Breast epithelium (tissue), 4 donors: Measurements from ENCODE around the gene CADPS. TPM values are rescaled to one million over a fixed set of nuclear protein-coding genes. Genes with fewer than 3 reads are reported as not detected.

Experiments used
- DNase-seq, 2 donors: peaks; one replicate each; pipeline ENCODE4 v3.0.0-alpha.2; 2019; ENCODE audit warnings: low spot score in 2 of 2
- H3K27ac ChIP-seq, 2 donors: fragments of 200-600 bp; sonication (generic) in 1 of 2; one replicate each; pipeline ENCODE4 v1.5.1; 2016 to 2019; ENCODE audit warnings: mild to moderate bottlenecking in 1 of 2
- H3K27me3 ChIP-seq, 2 donors: fragments of 200-600 bp; sonication (generic) in 1 of 2; one replicate each; pipeline versions ENCODE4 v1.5.1 to v1.6.0; 2017 to 2019; ENCODE audit warnings: control low read depth in 1 of 2, mild to moderate bottlenecking in 1 of 2
- H3K36me3 ChIP-seq: fragments of 200-600 bp; one replicate; pipeline ENCODE4 v1.5.1; 2019
- H3K4me1 ChIP-seq, 2 donors: fragments of 200-600 bp; sonication (generic); one replicate each; pipeline ENCODE4 v1.5.1; 2016 to 2019; ENCODE audit warnings: control low read depth in 1 of 2
- H3K4me3 ChIP-seq, 3 donors: fragments of 200-600 bp; sonication (generic); 1 replicate in 2 of 3; 2 replicates in 1 of 3; pipeline ENCODE4 v1.5.1; 2016 to 2019; ENCODE audit warnings: mild to moderate bottlenecking in 3 of 3, moderate library complexity in 2 of 3
- H3K9me3 ChIP-seq, 2 donors: fragments of 200-600 bp; sonication (generic) in 1 of 2; one replicate each; pipeline ENCODE4 v1.5.1; 2016 to 2019; ENCODE audit warnings: control low read depth in 1 of 2
- POLR2A ChIP-seq: fragments of 450-650 bp; IDR thresholded peaks from one replicate; pipeline ENCODE4 v1.6.1; 2016; ENCODE audit warnings: antibody characterized with exemption, mild to moderate bottlenecking, moderate library complexity
- POLR2AphosphoS5 ChIP-seq, 3 donors: sonication (generic); formaldehyde crosslinking; IDR thresholded peaks; one replicate each; pipeline ENCODE4 v1.6.1; 2017; ENCODE audit warnings: antibody characterized with exemption in 3 of 3
- intact Hi-C: fragments of 100-400 bp; cut with DNase I; formaldehyde crosslinking; loops from one replicate; pipeline ENCODE4 v1.15.1; 2023; ENCODE audit warnings: low total_unique reads
- total RNA-seq, 3 donors: library from RNA; depleted of rRNA; stranded (reverse); fragments of >200 nt; gene quantifications; one replicate each; pipeline ENCODE4 v1.1.0, GENCODE V29; 2016
- TF ChIP-seq, protein P1 (sequence below), 3 donors: fragments of 450-650 bp; IDR thresholded peaks; one replicate each; pipeline ENCODE4 v1.5.1; 2016 to 2017; ENCODE audit warnings: antibody characterized with exemption in 3 of 3, mild to moderate bottlenecking in 3 of 3, moderate library complexity in 3 of 3

CADPS gene
- total RNA-seq, 3 donors from 2014 or later = under 0.01 to 45.8 (median 0.15) TPM

- DNase-seq = no peak
- no peak for TF ChIP-seq POLR2A
- H3K27ac ChIP-seq = no peak overlapping the region
- no peaks in the 10 kb centered on the region for H3K36me3 ChIP-seq
- no peaks in the 10 kb centered on the region for H3K4me1 ChIP-seq
- no peaks in the 10 kb centered on the region for H3K27me3 ChIP-seq
- H3K9me3 ChIP-seq = no peaks in the 10 kb centered on the region
- no peak overlapping the region for H3K4me3 ChIP-seq
- intact Hi-C loops = no loop called here
Measured at GRCh38 chr3:62551556-62551955, 323.7 kb downstream of the CADPS start.

DNA sequence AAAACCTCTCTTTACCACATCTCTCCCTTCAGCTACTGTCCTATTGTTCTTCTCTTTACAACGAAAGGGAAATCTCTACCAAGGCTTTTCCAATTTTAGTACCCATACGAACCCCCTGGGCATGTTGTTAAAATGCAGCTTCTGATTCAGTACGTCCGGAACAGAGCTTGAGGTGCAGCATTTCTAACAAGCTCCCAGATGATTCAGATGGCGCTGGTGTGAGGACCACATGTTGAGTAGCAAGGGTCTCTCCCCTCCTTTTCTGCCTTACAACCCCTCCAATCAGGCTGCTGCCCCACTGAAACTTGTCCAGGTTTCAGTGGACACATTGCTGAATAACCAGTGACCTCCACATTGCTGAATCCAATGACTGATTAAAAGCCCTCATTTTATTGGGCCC lies 324.8 kb downstream of the CADPS start:
- no peaks in the 10 kb centered on the region for H3K9me3 ChIP-seq
- no peaks in the 10 kb centered on the region for H3K4me1 ChIP-seq
- no peak for DNase-seq
- TF ChIP-seq, protein P1, sequence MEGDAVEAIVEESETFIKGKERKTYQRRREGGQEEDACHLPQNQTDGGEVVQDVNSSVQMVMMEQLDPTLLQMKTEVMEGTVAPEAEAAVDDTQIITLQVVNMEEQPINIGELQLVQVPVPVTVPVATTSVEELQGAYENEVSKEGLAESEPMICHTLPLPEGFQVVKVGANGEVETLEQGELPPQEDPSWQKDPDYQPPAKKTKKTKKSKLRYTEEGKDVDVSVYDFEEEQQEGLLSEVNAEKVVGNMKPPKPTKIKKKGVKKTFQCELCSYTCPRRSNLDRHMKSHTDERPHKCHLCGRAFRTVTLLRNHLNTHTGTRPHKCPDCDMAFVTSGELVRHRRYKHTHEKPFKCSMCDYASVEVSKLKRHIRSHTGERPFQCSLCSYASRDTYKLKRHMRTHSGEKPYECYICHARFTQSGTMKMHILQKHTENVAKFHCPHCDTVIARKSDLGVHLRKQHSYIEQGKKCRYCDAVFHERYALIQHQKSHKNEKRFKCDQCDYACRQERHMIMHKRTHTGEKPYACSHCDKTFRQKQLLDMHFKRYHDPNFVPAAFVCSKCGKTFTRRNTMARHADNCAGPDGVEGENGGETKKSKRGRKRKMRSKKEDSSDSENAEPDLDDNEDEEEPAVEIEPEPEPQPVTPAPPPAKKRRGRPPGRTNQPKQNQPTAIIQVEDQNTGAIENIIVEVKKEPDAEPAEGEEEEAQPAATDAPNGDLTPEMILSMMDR (IDR thresholded peaks at IDR 0.05) = no peak
- no peak for TF ChIP-seq POLR2A
- TF ChIP-seq POLR2AphosphoS5 (IDR thresholded peaks at IDR 0.05) = no peak
- no peak overlapping the region for H3K27ac ChIP-seq
- intact Hi-C loops = no loop called here
- no peaks in the 10 kb centered on the region for H3K27me3 ChIP-seq
- no peak overlapping the region for H3K4me3 ChIP-seq
- H3K36me3 ChIP-seq = no peaks in the 10 kb centered on the region

GRCh38 chr3:62548528-62549205 lies 326.5 kb downstream of the CADPS start:
- Histone ChIP-seq H3K27ac (no peak overlapping the region), H3K4me1 (no peaks in the 10 kb centered on the region), H3K27me3 (no peaks in the 10 kb centered on the region), H3K36me3 (no peaks in the 10 kb centered on the region), H3K4me3 (no peak overlapping the region), H3K9me3 (no peaks in the 10 kb centered on the region)
- TF ChIP-seq, protein P1 (IDR thresholded peaks at IDR 0.05) = no peak
- TF ChIP-seq POLR2AphosphoS5 (IDR thresholded peaks at IDR 0.05) (no peak), POLR2A (no peak)
- intact Hi-C loops = no loop called here
- DNase-seq = no peak

GRCh38 chr3:62546266-62546665 lies 328.9 kb downstream of the CADPS start:
- intact Hi-C loops = no loop called here
- DNase-seq = no peak
- H3K9me3 ChIP-seq = no peaks in the 10 kb centered on the region
- no peak for TF ChIP-seq POLR2A
- TF ChIP-seq POLR2AphosphoS5 (IDR thresholded peaks at IDR 0.05) = no peak
- TF ChIP-seq, protein P1 (IDR thresholded peaks at IDR 0.05) = no peak
- no peaks in the 10 kb centered on the region for H3K4me1 ChIP-seq
- H3K36me3 ChIP-seq = no peaks in the 10 kb centered on the region
- H3K27ac ChIP-seq = no peak overlapping the region
- no peaks in the 10 kb centered on the region for H3K27me3 ChIP-seq
- no peak overlapping the region for H3K4me3 ChIP-seq

DNA sequence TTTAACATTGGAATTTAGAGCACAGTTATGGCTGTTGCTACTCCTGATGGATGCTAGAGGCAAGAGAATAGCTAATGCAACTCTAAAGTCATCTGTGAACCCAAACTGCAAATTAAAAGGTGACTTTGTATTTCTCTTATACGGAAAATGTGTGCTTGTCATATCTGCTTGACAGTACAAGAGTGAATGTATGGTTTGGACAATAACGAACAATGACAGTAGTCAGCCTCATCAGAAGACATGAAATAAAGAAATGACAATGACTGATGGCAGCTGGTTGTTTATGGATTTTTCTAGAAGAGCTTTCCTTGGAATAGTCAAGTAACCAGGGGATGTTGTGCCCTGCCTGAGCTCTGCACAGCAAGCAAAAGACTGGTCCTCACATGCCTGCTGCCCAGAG lies 333.0 kb downstream of the CADPS start:
- H3K36me3 ChIP-seq = no peaks in the 10 kb centered on the region
- H3K4me1 ChIP-seq = no peaks in the 10 kb centered on the region
- no peak for DNase-seq
- TF ChIP-seq POLR2AphosphoS5 (IDR thresholded peaks at IDR 0.05) (no peak), POLR2A (no peak)
- TF ChIP-seq, protein P1 (IDR thresholded peaks at IDR 0.05) = no peak
- H3K27me3 ChIP-seq = no peaks in the 10 kb centered on the region
- H3K27ac ChIP-seq = no peak overlapping the region
- H3K4me3 ChIP-seq = no peak overlapping the region
- intact Hi-C loops = no loop called here
- no peaks in the 10 kb centered on the region for H3K9me3 ChIP-seq
